ENCODE measurements around the gene ZNF385A.

DNA sequence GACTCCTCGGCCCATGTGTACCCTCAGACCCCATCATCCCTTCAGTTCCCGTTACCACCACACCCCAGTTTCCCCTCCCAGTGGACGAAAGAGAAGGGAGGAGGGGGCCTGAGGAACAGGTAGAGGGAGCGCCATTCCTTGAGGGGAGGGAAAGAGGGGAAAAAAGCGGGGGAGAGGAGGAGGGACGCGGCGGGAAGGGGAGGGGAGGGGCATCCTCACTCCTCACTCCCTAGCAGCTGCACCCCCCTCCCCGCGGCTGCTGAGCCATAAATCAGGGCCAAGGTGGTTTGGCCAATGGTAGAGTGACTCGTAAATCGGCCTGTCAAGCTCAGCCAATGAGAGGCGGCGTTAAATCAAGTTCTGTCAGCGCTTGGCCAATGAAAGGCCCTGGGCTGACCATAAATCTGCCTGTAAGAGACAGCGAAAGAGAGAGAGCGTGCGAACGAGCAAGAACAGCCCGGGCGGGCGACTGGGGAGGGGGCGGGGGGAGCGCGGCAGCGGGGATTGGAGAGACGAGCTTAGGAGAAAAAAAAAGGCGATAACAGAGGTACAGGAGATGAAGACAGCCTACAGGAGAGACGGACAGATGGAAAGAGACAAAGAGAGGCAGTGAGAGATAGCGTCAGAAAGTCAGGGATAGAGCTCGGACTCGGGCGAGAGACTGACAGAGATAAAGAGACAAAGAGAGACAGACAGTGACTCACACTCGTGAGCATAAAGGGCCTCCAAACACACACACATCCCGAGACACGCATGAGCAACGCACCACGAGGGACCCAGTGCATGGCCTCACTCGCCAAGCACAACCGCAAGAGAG, 25.4 kb downstream of the ZNF385A start:
- TF ChIP-seq, protein P1, sequence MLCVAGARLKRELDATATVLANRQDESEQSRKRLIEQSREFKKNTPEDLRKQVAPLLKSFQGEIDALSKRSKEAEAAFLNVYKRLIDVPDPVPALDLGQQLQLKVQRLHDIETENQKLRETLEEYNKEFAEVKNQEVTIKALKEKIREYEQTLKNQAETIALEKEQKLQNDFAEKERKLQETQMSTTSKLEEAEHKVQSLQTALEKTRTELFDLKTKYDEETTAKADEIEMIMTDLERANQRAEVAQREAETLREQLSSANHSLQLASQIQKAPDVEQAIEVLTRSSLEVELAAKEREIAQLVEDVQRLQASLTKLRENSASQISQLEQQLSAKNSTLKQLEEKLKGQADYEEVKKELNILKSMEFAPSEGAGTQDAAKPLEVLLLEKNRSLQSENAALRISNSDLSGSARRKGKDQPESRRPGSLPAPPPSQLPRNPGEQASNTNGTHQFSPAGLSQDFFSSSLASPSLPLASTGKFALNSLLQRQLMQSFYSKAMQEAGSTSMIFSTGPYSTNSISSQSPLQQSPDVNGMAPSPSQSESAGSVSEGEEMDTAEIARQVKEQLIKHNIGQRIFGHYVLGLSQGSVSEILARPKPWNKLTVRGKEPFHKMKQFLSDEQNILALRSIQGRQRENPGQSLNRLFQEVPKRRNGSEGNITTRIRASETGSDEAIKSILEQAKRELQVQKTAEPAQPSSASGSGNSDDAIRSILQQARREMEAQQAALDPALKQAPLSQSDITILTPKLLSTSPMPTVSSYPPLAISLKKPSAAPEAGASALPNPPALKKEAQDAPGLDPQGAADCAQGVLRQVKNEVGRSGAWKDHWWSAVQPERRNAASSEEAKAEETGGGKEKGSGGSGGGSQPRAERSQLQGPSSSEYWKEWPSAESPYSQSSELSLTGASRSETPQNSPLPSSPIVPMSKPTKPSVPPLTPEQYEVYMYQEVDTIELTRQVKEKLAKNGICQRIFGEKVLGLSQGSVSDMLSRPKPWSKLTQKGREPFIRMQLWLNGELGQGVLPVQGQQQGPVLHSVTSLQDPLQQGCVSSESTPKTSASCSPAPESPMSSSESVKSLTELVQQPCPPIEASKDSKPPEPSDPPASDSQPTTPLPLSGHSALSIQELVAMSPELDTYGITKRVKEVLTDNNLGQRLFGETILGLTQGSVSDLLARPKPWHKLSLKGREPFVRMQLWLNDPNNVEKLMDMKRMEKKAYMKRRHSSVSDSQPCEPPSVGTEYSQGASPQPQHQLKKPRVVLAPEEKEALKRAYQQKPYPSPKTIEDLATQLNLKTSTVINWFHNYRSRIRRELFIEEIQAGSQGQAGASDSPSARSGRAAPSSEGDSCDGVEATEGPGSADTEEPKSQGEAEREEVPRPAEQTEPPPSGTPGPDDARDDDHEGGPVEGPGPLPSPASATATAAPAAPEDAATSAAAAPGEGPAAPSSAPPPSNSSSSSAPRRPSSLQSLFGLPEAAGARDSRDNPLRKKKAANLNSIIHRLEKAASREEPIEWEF (CRISPR knock-in tag; IDR thresholded peaks at IDR 0.05) = no peak
- TF ChIP-seq TCF3 (CRISPR knock-in tag; IDR thresholded peaks at IDR 0.05) (peak; percentile 65), NR2F6 (CRISPR knock-in tag; IDR thresholded peaks at IDR 0.05) (no peak)
